Adipose tissue (tissue), 3 donors: ENCODE data around the gene KCNH2. TPM values are rescaled to one million over a fixed set of nuclear protein-coding genes. Genes with fewer than 3 reads are reported as not detected.

Experiments
- H3K27ac ChIP-seq: one replicate; pipeline ENCODE4 v1.5.1; 2013; ENCODE audit warnings: low read depth, low read length
- WGBS, 3 donors: extraction: QIAGEN DNeasy Blood & Tissue Kit; methylation state at CpG; one replicate each; pipeline ENCODE4 v1.1.7; 2013; 5-methylcytosine and 5-hydroxymethylcytosine counted together
- polyA plus RNA-seq, 3 donors: library from polyadenylated mRNA; stranded (reverse); fragments of 200-250 nt; gene quantifications; one replicate each; pipeline ENCODE4 v1.2.3, GENCODE V29; 2013
- donor health status: healthy with polysubstance abuse.
- donor health status: Bipolar disorder and iron deficiency.
- donor health status: healthy.

Gene KCNH2
- polyA plus RNA-seq, 3 donors = 0.19 to 3.4 (median 0.22) TPM

DNA sequence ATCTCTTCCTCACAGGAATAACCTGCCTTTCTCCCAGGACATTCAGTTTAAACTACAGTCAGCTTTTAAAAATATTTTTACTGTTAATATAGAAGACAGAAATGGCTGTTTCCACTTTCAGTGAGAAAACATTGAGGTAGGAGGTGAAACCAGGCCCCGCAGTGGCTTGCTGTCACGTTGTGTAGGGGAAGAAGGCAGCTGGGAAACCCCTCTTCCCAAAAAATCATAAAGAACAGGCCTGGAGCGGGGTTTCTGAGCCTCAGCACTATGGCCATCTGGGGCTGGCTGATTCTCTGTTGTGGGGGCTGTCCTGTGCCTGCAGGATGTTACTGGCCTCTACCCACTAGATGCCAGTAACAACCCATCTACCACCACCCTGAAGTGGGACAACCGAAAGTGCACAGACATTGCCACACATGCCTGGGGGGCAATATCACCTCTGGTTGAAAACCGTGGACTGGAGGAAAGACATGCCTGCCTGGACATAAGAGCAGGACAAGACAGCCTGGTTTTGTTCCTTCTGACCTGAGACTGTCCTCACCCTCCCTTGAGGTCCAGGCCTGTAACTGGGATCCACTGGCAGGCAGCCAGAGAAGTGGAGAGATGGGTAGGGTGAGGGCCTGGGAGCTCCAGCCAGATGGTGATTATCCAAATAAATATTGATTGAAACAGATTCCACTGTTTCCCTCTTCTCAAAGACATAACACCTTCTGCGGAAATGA lies 43.9 kb downstream of the KCNH2 start:
- H3K27ac ChIP-seq = no peak overlapping the region
- WGBS, 3 donors = 90 to 94% (median 91%) methylated on average over 6 of the region's 6 CpGs

- H3K27ac ChIP-seq = no peak overlapping the region
- 44 to 60% (median 53%) methylated on average over 7 of the region's 7 CpGs for WGBS, 3 donors
These were observed 46.8 kb downstream of the KCNH2 start for GRCh38 chr7:150931199-150931869.

- WGBS, 3 donors = 72 to 85% (median 82%) methylated on average over 3 of the region's 3 CpGs
- no peak overlapping the region for H3K27ac ChIP-seq
These were observed 49.6 kb downstream of the KCNH2 start for GRCh38 chr7:150928541-150928940.

- 31 to 43% (median 35%) methylated on average over 4 of the region's 4 CpGs for WGBS, 3 donors
- H3K27ac ChIP-seq = no peak overlapping the region
These were observed 50.2 kb downstream of the KCNH2 start for GRCh38 chr7:150927956-150928344.

GRCh38 chr7:150927157-150927955 lies 50.8 kb downstream of the KCNH2 start:
- WGBS, 3 donors = 48 to 73% (median 69%) methylated on average over 6 of the region's 6 CpGs
- no peak overlapping the region for H3K27ac ChIP-seq

- 87 to 90% (median 87%) methylated on average over 7 of the region's 7 CpGs for WGBS, 3 donors
- no peak overlapping the region for H3K27ac ChIP-seq
These were observed 52.1 kb downstream of the KCNH2 start for GRCh38 chr7:150926066-150926465.

- WGBS, 3 donors = 43 to 67% (median 46%) methylated on average over 10 of the region's 10 CpGs
- no peak overlapping the region for H3K27ac ChIP-seq
These were observed 53.7 kb downstream of the KCNH2 start for GRCh38 chr7:150924369-150924781.

DNA sequence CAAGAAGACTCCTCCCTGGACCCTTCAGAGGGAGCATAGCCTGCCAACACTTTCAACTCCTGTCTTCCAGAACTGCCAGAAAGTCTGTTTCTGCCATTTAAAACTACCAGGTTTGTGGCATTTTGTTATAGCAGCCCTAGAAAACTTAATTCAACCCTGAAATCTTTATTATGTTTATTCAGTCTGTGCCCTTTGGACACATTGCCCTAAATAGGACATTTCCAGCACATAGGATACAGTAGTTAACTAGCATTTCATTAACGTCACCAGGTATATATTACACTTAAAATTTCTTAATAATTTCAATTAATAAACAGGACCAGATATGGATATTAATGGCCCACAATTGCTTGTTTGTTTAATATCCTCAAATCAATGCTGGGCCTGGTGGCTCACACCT lies 54.3 kb downstream of the KCNH2 start:
- 78 to 83% (median 80%) methylated on average over 1 of the region's 1 CpG for WGBS, 3 donors
- no peak overlapping the region for H3K27ac ChIP-seq

DNA sequence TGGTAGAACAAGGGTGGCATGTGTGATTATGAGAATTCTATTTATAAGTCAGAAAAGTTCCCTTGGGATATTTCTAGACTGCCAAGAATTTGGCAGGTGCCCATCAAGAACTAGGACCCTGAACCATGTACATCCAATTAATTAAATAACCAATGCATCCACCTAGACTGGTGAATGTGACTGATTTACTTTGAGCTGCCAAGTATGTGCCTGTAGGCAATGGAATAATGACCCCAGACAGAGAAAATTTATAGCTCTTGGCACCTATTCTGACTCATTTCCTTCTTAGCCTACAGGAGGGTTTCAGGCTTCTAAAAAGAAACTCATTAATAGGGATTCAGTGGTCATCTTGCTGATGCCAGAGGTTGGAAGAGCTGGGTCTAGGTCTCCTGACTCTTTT lies 54.9 kb downstream of the KCNH2 start:
- H3K27ac ChIP-seq = no peak overlapping the region

DNA sequence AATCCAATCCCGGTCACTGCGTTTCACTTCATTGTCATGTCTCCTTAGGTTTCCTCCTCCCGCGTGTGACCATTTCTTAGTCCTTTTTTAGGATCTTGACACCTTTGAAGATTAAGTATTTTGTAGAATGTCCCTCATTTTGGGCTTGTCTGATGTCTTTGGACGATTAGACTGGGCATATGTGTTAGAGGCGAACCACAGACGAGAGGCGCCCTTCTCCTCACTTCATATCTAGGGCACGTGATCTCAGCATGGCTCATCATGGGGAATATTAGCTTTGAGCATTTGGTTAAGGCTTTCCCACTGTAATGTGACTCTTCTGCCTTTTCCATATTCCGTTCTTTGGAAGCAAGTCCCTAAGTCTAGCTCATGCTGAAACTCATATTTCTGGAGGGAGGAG lies 59.0 kb downstream of the KCNH2 start:
- WGBS, 3 donors = 83 to 87% (median 85%) methylated on average over 10 of the region's 10 CpGs
- H3K27ac ChIP-seq = no peak overlapping the region

GRCh38 chr7:150918378-150918777 lies 59.7 kb downstream of the KCNH2 start:
- 59 to 70% (median 67%) methylated on average over 6 of the region's 6 CpGs for WGBS, 3 donors
- no peak overlapping the region for H3K27ac ChIP-seq

- WGBS, 3 donors = 17 to 49% (median 43%) methylated on average over 7 of the region's 7 CpGs
- no peak overlapping the region for H3K27ac ChIP-seq
These were observed 60.2 kb downstream of the KCNH2 start for GRCh38 chr7:150917969-150918368.

GRCh38 chr7:150916670-150917069 lies 61.5 kb downstream of the KCNH2 start:
- H3K27ac ChIP-seq = no peak overlapping the region
- 87 to 97% (median 92%) methylated on average over 10 of the region's 10 CpGs for WGBS, 3 donors

- 67 to 77% (median 77%) methylated on average over 6 of the region's 6 CpGs for WGBS, 3 donors
- no peak overlapping the region for H3K27ac ChIP-seq
These were observed 63.2 kb downstream of the KCNH2 start for GRCh38 chr7:150914966-150915365.

- H3K27ac ChIP-seq = no peak overlapping the region
- WGBS, 3 donors = 78 to 92% (median 90%) methylated on average over 6 of the region's 6 CpGs
These were observed 63.9 kb downstream of the KCNH2 start for GRCh38 chr7:150914196-150914595.

DNA sequence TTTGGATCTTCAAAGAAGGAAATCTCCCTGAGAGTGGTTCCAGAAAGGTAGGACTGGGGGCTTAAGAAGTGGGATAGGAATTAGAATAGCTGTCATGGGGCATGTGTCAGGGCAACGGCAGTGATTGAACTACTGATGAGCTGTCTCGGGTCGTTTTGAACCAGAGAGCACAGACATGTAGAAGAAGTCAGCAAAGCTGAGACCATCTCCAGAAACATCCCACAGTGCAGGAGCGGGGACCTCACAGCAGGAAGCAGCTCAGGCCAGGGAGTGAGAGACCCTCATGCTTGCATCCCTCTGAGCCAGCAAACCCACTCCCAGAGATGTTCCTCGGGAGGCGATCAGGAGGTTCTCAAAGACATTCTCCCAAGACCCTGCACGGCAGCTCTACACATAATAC lies 65.7 kb downstream of the KCNH2 start:
- 61 to 74% (median 73%) methylated on average over 7 of the region's 7 CpGs for WGBS, 3 donors
- H3K27ac ChIP-seq = no peak overlapping the region

DNA sequence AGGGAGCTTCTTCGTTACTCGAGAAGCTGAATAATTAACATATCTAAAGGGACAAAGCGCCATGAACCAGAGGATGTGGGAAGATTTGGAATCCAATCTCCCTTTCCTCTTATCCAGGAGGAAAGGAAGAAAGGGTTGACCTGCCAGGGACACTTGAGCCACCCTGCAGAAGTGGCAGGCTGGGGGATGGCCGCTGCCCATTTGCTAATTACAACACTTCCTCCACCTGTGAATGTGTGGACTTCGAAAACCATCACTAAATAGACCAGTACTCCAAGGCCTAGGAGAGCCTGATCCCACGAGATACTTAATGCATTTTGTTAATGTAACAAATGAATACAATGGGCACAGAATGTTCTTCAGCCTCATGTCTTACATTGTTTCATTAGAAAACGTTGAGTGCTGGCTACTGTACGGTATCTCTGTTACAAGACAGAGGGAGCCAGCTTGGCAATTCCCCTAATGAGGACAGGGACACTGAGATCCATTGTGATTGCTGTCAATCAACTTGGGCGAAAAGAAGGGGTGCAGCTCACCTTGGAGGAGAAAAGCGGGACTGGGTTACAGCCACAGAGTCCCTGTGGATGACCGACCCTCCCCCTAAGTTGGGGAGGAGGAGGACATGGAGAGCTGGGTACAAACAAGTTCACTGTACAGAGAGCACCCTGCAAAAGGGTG lies 66.4 kb downstream of the KCNH2 start:
- no peak overlapping the region for H3K27ac ChIP-seq
- 71 to 75% (median 72%) methylated on average over 11 of the region's 11 CpGs for whole genome bisulfite sequencing, 3 donors

- 44 to 54% (median 51%) methylated on average over 12 of the region's 12 CpGs for WGBS, 3 donors
- no peak overlapping the region for H3K27ac ChIP-seq
These were observed 67.1 kb downstream of the KCNH2 start for GRCh38 chr7:150910996-150911422.
